ENCODE measurements around the gene PRKCD.

GRCh38 chr3:53211706-53212702 is 51.0 kb downstream of the PRKCD start:
- TF ChIP-seq CTCF (IDR thresholded peaks at IDR 0.05) (no peak), ZFX (IDR thresholded peaks at IDR 0.05; ENCODE audit: borderline replicate concordance) (no peak)
